T-helper 17 cell (primary cell): ENCODE data around the gene ITPKB. TPM values are rescaled to one million over a fixed set of nuclear protein-coding genes. Genes with fewer than 3 reads are reported as not detected.

Source experiments
- ATAC-seq: fragments of 150-1000 bp; cut with Tn5 transposase; 2 replicates; pipeline ENCODE4 v1.10.0; 2021; ENCODE audit warnings: mild to moderate bottlenecking, moderate library complexity
- DNase-seq, 3 donors: peaks; one replicate each; pipeline versions ENCODE4 v3.0.0 to v3.0.0-alpha.2; 2020 to 2021
- H3K9me3 ChIP-seq: one replicate; pipeline ENCODE4 v1.7.0; 2013; ENCODE audit warnings: low read length, mild to moderate bottlenecking; ENCODE audit not compliant: control insufficient read depth, poor library complexity, severe bottlenecking
- H3K27ac Mint-ChIP-seq: one replicate; pipeline ENCODE4 v1.8.0; 2022; ENCODE audit warnings: mild to moderate bottlenecking, moderate library complexity, mixed read lengths
- H3K27me3 Mint-ChIP-seq: one replicate; pipeline ENCODE4 v1.8.0; 2022; ENCODE audit warnings: mixed read lengths
- H3K36me3 Mint-ChIP-seq: one replicate; pipeline ENCODE4 v1.8.0; 2022; ENCODE audit warnings: low read depth, mixed read lengths
- H3K4me1 Mint-ChIP-seq: one replicate; pipeline ENCODE4 v1.8.0; 2022; ENCODE audit warnings: mild to moderate bottlenecking, mixed read lengths
- H3K4me3 Mint-ChIP-seq: one replicate; pipeline ENCODE4 v1.8.0; 2022; ENCODE audit warnings: mild to moderate bottlenecking, moderate library complexity, mixed read lengths
- total RNA-seq, 4 donors: library from RNA in 2 of 4; stranded (reverse) in 2 of 4; gene quantifications; one replicate each; pipeline ENCODE4 v1.2.3 and lab custom pipeline; 2022 to 2026

Gene ITPKB
- total RNA-seq, 2 donors from 2014 or later, result 128 to 166 TPM

DNA sequence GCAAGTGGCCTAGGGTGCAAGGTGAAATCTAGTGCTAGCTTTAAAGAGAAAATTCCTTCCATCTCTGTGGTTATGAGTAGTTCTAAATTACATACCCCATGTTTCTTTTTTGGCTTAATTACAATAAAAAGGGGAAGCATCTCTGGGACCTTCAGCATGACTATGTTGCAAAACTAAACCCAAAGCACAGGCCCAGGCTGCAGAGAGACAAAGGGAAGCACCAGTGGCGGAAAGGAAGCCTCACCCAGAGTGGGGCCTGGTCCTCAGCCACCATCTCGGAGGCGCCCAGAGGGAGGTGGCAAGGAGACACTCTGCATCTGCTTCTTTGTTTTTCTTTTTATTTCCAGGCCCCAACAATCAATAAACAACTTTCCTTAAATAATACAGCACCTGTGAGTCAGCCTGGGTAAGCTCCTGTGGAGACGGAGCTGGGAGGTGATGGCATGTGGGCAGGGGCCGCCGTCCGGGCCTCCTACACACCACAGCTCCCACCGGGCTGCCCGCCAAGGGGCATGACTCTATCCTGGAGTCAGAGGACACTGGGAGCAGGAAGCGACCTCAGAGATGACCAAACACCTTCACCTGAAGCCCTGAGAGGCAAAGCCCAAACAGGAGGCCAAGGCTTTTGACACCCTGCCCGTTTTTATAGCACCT, 21.7 kb downstream of the ITPKB start:
- H3K4me1 Mint-ChIP-seq, result peaks cover 59% of the 10 kb centered on the region

DNA sequence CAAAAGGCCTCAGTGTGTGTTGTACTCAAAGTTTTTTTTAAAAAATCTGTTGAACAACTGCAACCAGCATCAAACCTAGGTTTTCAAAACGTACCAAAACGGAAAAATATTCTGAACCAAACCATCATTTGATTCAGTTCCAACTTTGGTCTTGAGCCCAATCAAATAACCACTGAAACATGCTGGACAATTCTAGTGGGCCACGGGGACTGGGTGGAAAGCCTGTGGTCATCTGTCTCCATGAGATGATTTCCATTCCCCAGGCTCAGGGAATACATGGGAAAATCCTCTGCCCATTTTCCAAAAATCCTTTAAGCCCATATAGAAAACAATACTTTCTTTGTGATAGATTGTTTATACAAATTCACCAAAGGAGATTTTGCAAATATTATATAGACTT, 22.5 kb downstream of the ITPKB start:
- H3K4me3 Mint-ChIP-seq, result peak overlapping the region; percentile 75
- no peaks in the 10 kb centered on the region for H3K9me3 ChIP-seq
- no peaks in the 10 kb centered on the region for H3K36me3 Mint-ChIP-seq
- ATAC-seq (no peak), DNase-seq (no peak)
- peaks cover 63% of the 10 kb centered on the region for H3K4me1 Mint-ChIP-seq
- peak overlapping the region; percentile 97 for H3K27ac Mint-ChIP-seq
- H3K27me3 Mint-ChIP-seq, result no peaks in the 10 kb centered on the region

More for the DNA sequence above, 21.7 kb downstream of the ITPKB start:
- H3K36me3 Mint-ChIP-seq, result no peaks in the 10 kb centered on the region
- H3K4me3 Mint-ChIP-seq, result peak overlapping the region; percentile 75
- no peak for DNase-seq
- ATAC-seq, result peak; percentile 66
- no peaks in the 10 kb centered on the region for H3K27me3 Mint-ChIP-seq
- H3K27ac Mint-ChIP-seq, result peak overlapping the region; percentile 97
- H3K9me3 ChIP-seq, result no peaks in the 10 kb centered on the region

DNA sequence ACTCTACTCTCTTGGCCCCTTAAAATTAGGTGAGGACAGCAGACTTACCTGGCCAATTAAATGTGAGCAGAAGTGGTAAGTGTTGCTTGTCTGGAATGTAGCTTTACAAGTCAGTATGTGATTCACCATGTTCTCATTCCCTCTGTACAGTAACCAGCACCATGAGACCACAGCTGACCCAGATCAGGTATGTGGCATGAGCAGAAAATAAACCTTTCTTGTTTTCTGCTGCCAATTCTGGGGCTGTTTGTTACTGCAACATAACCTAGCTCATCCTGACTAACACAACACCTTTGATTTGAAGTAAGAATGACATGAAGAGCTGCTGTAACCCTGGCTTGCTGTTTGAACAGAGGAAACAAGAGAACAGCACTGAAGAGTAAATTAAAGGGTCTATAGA, 24.9 kb downstream of the ITPKB start:
- H3K27me3 Mint-ChIP-seq, result no peaks in the 10 kb centered on the region
- DNase-seq (no peak), ATAC-seq (no peak)
- peak overlapping the region; percentile 85 for H3K27ac Mint-ChIP-seq
- peaks cover 2% of the 10 kb centered on the region for H3K36me3 Mint-ChIP-seq
- H3K4me1 Mint-ChIP-seq, result peaks cover 69% of the 10 kb centered on the region
- no peak overlapping the region for H3K4me3 Mint-ChIP-seq
- H3K9me3 ChIP-seq, result no peaks in the 10 kb centered on the region

DNA sequence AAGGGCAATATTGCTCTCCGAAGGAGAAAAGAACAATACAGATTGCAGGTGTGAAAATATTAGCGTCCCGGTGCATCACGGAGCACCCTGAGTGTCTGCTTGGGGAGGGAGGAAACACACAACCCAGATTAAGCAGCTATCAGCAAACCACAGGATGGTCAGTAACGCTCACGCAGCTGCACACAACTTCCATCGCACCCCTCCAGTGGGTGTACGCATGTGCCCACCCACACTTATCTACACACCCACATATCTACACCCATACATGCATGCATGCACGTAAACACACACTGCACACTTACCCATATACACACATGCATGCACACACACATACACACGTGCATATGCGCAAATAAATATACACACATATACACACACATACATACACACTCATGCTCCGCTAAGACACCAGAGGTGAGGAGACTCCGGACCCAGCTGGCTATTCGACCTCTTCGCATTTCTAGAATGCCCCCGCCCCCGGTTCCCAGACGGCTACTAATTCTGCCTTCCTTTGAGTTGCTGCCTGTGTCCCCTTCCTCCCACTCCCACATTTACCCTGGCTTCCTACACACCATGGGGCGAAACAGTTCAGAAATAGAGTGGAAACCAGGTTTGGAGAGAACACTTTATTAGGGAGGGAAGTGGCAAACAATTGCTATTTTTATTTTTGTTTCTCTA, 26.2 kb downstream of the ITPKB start:
- ATAC-seq (peak; percentile 2), DNase-seq (no peak)
- H3K4me1 Mint-ChIP-seq, result peaks cover 67% of the 10 kb centered on the region
- peaks cover 2% of the 10 kb centered on the region for H3K36me3 Mint-ChIP-seq
- H3K27ac Mint-ChIP-seq, result peak overlapping the region; percentile 85
- H3K9me3 ChIP-seq, result no peaks in the 10 kb centered on the region
- no peaks in the 10 kb centered on the region for H3K27me3 Mint-ChIP-seq
- H3K4me3 Mint-ChIP-seq, result peak overlapping the region; percentile 69

DNA sequence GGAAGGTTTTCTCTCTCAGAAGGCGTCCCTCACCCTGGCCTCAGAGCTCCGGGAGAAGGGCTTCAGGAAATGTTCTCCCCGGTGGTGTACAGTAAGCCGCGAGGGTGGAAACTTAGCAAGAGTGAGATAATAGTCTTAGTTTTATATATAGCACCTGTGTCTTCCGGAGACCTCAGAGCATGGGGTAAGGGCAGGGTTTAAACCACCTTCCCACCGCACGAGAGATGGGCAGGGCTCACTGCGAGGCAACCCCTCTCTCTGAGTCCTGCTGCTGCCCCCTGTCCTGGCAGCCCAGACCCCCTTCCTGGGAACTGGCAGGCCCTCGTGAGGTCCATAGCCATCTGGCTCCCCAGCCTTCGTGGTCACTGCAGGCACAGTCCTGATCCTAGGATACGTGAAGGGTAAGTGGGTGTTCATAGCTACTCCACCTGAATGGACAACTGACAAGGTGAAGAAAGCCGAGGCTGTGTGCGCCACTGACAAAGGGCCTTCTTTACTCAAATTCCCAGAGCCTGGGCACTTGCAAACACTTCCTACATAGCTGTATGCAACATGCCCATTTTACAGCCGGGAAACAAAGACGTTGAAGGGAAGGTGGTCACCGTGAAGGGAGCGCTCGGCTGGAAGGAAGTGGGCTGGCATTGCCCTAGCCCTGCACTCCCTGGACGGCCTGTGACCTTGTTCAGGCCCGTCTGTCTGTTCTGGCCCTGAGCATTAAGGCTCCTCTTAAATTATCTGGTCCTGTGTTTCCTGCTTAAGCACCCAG, 26.9 kb downstream of the ITPKB start:
- H3K27ac Mint-ChIP-seq, result peak overlapping the region; percentile 85
- H3K36me3 Mint-ChIP-seq, result peaks cover 2% of the 10 kb centered on the region
- peak overlapping the region; percentile 69 for H3K4me3 Mint-ChIP-seq
- H3K27me3 Mint-ChIP-seq, result no peaks in the 10 kb centered on the region
- no peaks in the 10 kb centered on the region for H3K9me3 ChIP-seq
- peaks cover 65% of the 10 kb centered on the region for H3K4me1 Mint-ChIP-seq
- ATAC-seq (peak; percentile 77), DNase-seq (peak in 1 of 3 donors; percentile 38)

DNA sequence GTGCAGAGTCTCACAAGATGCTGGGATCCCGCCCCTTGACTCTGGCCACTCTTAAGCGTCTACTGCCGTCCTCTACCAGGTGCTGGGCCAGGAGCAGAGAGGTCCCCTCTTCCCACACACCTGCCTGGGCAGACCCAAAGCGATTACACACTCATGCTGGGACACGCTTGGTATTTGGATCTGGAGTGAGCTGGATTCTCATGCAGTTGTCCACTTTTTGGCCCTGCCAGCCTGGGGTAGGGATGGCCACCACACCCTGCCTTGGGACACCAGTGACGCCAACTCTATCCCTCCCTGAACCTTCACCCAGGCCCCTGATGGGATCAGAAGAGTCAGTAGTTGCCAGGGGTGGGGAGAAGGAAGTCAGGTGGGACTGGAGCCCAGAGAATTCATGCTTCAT, 28.6 kb downstream of the ITPKB start:
- no peak for DNase-seq
- peaks cover 2% of the 10 kb centered on the region for H3K36me3 Mint-ChIP-seq
- H3K27ac Mint-ChIP-seq, result peak overlapping the region; percentile 85
- ATAC-seq, result no peak
- H3K4me1 Mint-ChIP-seq, result peaks cover 65% of the 10 kb centered on the region
- H3K27me3 Mint-ChIP-seq, result no peaks in the 10 kb centered on the region
- peak overlapping the region; percentile 50 for H3K4me3 Mint-ChIP-seq
- no peaks in the 10 kb centered on the region for H3K9me3 ChIP-seq

DNA sequence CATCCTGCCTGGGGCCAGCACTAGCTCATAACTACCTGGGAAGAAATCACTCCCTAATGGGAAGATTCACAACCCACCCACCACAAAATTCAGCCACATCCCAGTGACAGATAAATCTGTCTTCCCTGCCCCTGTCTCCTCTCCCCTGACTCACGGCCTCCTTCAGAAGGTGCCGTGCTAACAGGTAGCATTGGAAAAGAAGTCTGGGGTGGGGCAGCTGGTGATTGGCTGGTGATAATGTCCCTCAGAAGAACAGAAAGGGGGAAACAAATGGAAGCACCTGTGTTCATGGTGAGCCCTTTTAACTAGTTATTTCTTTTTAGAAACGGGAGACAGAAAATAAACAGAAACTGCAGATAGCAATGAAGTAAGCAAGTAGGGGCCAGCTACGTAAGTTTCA, 29.1 kb downstream of the ITPKB start:
- Mint-ChIP-seq H3K36me3 (peaks cover 2% of the 10 kb centered on the region), H3K27me3 (no peaks in the 10 kb centered on the region), H3K4me1 (peaks cover 63% of the 10 kb centered on the region), H3K4me3 (peak overlapping the region; percentile 50), H3K27ac (peak overlapping the region; percentile 85)
- no peaks in the 10 kb centered on the region for H3K9me3 ChIP-seq
- no peak for ATAC-seq
- no peak for DNase-seq

DNA sequence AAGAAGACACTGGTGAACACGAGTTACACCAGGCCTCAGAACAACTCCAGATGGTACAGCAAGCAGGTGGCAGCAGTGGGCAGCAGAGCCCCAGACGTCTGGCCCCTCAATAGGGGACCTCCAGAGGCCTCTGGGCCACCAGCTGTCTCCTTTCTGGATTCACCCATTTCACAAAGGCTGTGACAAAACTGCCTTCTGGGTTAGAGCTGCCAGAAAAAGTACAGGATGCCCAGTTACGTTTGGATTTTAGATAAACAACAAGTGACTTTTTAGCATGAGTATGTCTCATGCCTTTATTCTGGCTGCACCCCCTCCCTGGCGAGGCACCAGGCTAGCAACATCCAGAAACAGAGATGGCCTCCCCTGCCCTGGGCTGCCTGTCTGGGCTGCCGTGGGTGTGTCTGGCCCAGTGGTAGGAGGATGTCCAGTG, 30.1 kb downstream of the ITPKB start:
- DNase-seq, result no peak
- Mint-ChIP-seq H3K4me3 (peak overlapping the region; percentile 74), H3K27ac (peak overlapping the region; percentile 85), H3K36me3 (peaks cover 2% of the 10 kb centered on the region), H3K4me1 (peaks cover 63% of the 10 kb centered on the region), H3K27me3 (no peaks in the 10 kb centered on the region)
- ATAC-seq, result peak; percentile 15
- H3K9me3 ChIP-seq, result no peaks in the 10 kb centered on the region

DNA sequence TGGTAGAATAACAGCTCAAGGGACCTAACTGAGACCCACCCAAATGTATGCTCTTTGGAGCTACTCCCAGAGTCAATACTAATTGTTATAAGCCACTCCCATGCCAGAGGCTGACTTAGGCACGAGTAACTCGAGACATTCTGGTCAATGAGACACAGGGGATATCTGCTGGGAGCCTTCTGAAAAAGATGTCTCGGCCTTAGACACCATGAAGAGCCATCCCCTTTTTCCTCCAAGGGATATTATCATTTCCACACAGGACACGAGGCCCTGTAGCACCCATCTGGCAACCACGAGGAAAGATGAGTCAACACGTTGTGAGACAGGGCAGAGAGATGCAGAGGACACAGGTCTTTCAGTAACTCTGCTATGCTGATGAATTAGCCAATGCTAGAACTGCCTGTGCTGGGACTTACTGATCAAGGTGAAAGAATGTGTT, 30.7 kb downstream of the ITPKB start:
- Mint-ChIP-seq H3K27ac (peak overlapping the region; percentile 85), H3K4me1 (peaks cover 58% of the 10 kb centered on the region), H3K36me3 (peaks cover 2% of the 10 kb centered on the region), H3K4me3 (peak overlapping the region; percentile 74), H3K27me3 (no peaks in the 10 kb centered on the region)
- DNase-seq (no peak), ATAC-seq (peak; percentile 23)
- no peaks in the 10 kb centered on the region for H3K9me3 ChIP-seq

DNA sequence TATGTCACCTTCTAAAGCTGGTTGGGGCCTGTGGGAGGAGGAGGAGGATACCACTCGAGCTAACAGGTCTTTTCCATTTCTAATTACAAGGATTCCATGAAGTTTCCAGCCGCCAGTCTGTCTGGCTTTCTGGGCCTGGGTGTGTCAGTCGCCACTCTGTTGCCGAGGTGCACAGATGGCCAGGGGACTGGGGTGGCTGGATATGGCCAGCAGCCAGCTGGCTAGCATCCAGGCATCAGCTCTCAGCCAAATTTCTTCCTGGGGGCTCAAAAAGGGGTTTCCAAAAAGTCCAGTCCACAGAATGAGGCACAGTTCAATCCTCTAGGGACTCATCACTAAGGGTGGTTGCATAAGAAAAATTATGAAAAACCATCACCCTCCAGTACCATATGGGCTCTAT, 32.4 kb downstream of the ITPKB start:
- Mint-ChIP-seq H3K36me3 (peaks cover 2% of the 10 kb centered on the region), H3K4me1 (peaks cover 49% of the 10 kb centered on the region), H3K27me3 (no peaks in the 10 kb centered on the region), H3K4me3 (no peak overlapping the region), H3K27ac (no peak overlapping the region)
- no peaks in the 10 kb centered on the region for H3K9me3 ChIP-seq
- no peak for ATAC-seq
- DNase-seq, result no peak

DNA sequence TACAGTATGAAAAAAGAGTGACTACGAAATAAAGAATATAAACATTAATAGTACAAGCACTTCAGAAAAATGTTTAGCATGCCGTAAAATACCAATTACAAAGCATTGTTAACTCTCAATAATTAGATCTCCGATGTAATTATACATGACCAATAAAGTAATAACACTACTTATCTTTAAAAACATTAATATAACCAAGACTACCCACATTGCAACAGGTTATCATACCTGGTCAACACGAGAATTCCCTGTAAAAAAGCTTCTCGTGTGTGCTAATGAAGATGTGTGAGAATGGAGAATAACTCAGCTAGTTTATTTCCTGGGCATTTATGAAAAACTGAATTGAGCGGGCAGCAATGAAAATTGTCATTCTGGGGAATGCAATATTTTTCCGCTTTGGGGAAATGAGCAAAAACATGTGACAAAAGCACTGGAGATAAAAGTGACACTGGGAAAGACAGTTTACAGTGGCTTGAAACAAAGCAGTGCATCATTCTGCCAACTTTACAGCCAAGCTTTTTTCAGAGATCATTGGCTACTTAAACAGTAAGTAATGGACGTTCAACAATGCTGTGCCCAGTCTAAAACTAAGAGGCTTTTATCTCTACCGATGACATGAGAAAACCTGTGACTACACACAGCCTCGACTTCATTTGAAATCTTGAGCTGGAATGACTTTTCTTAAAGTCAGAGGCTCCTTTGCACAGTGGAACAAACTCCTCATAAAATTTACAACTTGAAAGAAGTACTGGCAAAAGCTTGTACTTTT, 34.7 kb downstream of the ITPKB start:
- ATAC-seq, result no peak
- Mint-ChIP-seq H3K36me3 (no peaks in the 10 kb centered on the region), H3K27me3 (no peaks in the 10 kb centered on the region), H3K4me1 (peaks cover 45% of the 10 kb centered on the region), H3K27ac (peak overlapping the region; percentile 95), H3K4me3 (peak overlapping the region; percentile 89)
- no peaks in the 10 kb centered on the region for H3K9me3 ChIP-seq
- DNase-seq, result no peak

DNA sequence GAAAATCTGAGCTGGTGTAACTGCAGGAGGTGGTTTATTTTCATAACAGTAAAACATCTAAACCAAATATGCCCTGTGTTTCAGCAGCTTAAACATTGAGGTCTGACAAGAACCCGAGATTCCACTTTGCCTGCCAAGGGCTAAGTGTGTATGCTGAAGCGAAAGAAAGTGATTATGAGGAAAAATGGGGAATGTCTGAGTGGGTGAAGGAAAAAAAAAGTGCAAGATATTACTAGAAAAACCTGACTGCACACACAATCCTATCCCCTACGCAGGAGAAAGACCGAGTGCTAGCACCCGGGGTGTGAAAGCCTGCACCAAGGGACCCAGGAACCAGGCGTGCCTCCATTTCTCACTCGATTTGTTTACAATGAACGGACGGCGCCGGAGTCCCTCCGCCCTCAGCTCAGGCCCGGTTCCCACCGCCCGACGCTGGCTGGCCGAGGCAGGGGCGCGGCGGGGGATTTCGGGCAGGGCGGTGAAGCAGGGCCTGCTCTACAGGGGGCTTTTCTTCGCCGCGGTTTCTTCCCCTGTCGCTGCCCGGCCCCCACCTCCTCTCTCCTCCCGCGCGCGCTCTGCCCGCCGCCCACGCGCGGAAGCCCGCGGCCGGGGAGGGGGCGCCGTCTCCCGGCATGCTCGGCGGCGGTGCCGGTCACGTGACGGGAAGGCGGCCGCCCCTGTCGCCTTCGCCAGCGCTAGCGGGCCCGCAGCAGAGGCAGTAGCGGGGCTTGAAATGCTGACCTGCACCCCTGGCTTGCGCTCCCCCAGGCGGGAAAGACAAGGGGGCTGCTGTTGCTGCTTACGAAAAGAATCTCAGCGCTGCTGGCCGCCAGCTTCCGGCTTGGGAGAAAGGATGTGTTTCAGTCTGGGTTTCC, 35.9 kb downstream of the ITPKB start:
- peak; percentile 76 to 81 (median 80) for DNase-seq
- peak; percentile 87 for ATAC-seq
- Mint-ChIP-seq H3K27me3 (no peaks in the 10 kb centered on the region), H3K27ac (peak overlapping the region; percentile 95), H3K4me1 (peaks cover 43% of the 10 kb centered on the region), H3K36me3 (no peaks in the 10 kb centered on the region), H3K4me3 (peak overlapping the region; percentile 89)
- no peaks in the 10 kb centered on the region for H3K9me3 ChIP-seq
